HG03066 (cell line): Measurements from ENCODE around the gene RUBCNL.
"Not testable (repeated sequence)": the region's sequence is repeated elsewhere in the genome, so short reads cannot be mapped to it uniquely, and the experiment has no call there.

Source experiments
- ATAC-seq: cut with Tn5 transposase; IDR thresholded peaks from one replicate; pipeline ENCODE4 v1.9.1; 2021; ENCODE audit warnings: low read depth; ENCODE audit not compliant: unreplicated experiment

RUBCNL gene

GRCh38 chr13:46387064-46387851 is at the start of gene RUBCNL:
Gene RUBCNL, minus strand, starts transcription at chr13:46387252. Its CDS starts 14,777 bp downstream, at chr13:46372475.
- ATAC-seq, result peak; percentile 30

- ATAC-seq, result not testable (repeated sequence)
Observed at GRCh38 chr13:46429558-46429957, 42.5 kb upstream of the RUBCNL start.

GRCh38 chr13:46405457-46405856 is 18.4 kb upstream of the RUBCNL start:
- ATAC-seq, result no peak

DNA sequence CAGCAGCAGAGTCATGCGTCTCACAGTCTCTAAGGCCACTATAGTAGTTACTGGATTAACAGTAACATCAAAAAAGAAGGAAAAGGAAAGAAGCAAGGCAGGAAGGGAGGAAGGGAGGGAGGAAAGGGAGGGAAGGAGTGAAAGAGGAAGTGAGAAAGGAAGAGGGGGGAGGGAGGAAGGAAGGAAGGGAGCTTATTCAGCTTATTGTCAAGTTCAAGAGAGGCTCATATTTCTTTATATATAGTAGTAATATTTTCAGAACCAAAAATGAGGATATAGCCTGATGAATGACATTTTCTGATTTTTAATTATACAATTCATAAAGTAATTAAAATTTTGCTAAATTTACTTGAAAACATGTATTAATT is 17.7 kb upstream of the RUBCNL start:
- no peak for ATAC-seq

DNA sequence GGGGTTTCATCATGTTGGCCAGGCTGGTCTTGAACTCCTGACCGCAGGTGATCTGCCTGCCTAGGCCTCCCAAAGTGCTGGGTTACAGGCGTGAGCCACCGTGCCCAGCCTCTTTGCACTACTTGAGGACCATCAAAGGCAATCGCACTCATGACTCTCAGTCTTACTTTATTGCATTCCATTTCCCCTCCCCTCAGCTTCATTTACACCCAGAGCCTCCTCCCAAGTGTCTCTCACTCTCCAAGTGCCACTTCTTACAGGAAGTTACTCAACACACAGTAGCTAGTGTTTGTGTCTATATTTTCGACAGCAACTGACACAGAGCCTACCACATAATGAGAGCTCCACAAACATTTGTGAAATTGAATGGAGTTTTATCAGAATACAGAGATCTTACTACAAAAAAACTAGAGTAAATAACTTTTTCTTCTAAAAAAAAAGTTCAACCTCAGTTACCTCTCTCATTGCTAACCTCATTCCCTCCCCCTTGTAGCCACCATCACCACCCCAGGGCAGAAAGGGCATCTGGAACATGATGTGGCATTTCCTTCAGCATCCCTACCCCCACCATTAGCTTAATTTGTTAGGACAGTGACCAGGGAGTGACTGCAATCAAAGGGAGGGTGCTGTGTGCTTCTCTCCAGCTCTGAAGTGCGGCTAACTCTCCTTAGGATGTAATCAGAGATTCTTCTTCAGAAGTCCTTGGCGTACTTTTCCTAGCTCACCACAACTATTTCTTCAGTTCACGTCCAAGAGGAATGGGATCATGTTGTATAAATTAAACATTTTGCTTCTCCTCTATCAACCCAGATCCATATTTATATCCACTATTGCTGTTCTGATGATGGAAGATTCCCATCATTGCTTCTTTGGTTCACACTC is 17.0 kb upstream of the RUBCNL start:
- no peak for ATAC-seq

DNA sequence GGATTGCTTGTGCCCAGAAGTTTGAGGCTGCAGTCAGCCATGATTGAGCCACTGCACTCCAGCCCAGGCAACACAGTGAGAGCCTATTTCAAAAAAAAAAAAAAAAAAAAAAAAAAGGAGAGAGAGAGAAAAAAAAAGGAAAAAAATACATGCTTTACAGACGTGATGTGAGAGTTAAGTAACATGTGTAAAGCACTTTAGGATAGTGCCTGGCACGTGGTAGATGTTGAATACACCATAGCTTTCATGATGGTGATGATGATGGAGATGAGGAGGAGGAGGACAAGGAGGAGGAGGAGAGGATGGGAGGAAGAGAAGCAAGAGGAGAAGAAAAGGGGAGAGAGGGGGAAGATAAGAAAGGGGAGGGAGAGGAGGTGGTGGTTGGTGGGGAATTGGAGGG is 15.1 kb upstream of the RUBCNL start:
- ATAC-seq, result no peak

GRCh38 chr13:46401432-46401831 is 14.4 kb upstream of the RUBCNL start:
- ATAC-seq, result no peak

DNA sequence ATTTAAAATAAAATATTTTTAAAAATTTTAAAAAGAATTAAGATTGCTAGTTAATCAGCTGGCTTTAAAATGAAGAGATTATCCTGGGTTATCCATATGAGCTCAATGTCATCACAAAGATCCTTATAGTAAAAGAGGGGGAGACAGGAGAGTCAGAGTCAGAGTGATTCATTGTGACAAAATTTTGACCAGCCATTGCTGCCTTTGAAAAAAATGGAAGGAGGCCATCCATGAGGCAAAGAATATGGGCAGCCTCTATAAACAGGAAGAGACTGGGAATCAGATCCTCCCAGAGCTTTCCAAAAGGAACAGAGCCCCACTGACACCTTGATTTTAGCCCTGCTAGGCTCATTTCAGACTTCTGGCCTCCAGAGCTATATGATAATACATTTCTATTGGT is 9.3 kb upstream of the RUBCNL start:
- no peak for ATAC-seq

- no peak for ATAC-seq
Observed at GRCh38 chr13:46392967-46393366, 5.9 kb upstream of the RUBCNL start.

- peak; percentile 49 for ATAC-seq
Observed at GRCh38 chr13:46389457-46390451, 2.7 kb upstream of the RUBCNL start.

DNA sequence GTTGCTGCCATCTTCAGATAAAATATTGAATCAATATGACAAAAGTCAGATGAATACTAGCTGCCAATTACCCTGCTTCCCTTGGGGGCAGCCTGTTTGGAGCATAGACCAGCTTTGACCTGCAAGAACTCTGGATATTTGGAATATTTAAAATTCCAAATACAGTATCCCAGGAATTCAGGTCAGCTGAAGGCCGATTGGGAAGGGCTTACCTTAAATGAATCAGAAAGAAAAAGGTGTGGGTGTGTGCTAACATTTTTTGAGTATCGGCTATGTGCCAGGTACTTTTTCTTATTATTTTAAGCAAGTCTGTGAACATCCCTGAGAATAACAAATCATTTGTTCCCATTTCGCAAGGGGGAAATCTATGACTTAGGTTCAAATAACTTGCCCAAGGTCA is 1.8 kb upstream of the RUBCNL start:
- no peak for ATAC-seq

DNA sequence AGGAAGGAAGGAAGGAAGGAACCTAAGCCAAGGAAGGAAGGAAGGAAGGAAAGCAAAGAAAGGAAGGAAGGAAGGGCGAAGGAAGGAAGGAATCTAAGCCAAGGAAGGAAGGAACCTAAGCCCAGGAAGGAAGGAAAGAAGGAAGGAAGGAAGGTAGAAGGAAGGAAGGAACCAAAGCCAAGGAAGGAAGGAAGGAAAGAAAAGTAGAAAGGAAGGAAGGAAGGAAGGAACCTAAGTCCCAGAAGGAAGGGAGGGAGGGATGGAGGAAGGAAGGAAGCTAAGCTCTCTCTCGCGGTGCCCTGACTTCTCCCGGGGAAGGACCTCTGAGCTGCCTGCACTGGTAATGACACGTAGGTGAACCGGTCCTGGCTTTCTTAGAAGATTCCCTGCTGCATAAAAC is 1.3 kb upstream of the RUBCNL start:
- ATAC-seq, result no peak

DNA sequence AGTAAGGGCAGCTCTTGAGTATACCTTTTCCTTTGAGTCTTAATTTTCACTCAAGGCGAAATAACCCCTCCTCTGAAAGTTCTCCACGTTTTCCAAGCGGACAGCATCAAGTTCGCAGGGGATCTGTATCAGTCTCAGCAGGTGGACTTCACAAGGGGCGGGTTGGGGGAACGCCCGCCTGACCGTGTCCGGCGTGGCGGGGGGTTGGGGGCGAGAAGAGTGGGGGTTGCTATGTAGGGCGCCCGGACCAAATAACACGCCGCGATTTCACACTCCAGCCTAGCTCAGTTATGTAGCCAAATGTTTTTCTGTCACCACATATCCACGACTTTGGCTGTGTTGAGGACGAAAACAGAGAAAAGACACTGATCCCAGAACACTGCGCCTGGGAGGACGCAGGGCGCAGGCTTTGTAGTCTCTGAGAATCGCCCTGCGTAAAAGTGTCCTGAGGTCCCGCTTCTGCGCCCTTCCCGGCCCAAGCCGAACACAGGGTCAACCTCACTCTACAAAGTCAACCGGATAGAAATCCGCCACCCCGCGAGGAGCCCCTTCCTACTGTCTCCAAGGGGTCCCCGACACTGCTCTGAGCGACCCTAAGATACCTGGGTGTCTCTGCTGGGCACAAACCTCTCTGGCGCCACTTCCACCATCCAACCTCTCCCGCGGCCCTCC is 524 bp downstream of the RUBCNL start:
- ATAC-seq, result no peak

- ATAC-seq, result no peak
Observed at GRCh38 chr13:46385946-46386345, 1.1 kb downstream of the RUBCNL start.

DNA sequence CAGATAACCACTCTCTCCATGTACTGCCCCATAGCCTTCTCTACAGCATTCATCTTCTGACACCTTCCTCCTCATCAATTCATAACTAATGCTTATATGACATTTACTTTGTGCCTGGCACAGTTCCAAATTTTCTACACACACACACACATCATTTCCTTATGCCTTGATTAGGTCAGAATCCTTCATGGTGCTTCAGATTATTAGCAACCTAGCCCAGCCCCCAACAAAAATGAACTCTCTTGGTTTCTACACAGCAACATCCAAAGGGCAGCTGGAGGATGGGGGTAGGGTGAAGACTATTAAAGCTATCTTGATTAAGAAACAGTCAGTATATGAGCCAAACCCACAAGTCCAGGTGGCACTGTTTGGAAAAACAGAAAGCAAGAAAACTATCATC is 3.7 kb downstream of the RUBCNL start:
- ATAC-seq, result no peak

GRCh38 chr13:46382224-46382623 is 4.8 kb downstream of the RUBCNL start:
- ATAC-seq, result peak; percentile 40

DNA sequence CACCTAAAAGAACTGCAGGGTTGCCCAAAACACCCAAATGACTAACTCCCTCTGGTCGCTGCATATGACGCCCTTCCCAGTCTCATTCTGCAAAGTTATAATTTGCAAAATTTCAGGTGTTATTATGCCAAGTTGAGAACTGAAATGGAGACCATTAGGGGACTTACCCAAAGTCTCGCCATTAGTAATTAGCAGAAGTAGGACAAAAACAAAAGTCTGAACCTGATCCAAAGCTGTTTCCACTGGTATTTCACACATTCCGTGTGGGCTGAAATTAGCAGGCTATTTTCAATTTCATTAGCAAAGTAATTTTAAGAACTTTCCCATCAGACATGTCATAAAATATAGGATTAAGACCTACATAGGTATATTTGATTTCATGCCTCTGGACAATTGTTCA is 6.8 kb downstream of the RUBCNL start:
- no peak for ATAC-seq

GRCh38 chr13:46379611-46380010 is 7.4 kb downstream of the RUBCNL start:
- no peak for ATAC-seq

GRCh38 chr13:46378411-46378810 is 8.6 kb downstream of the RUBCNL start:
- ATAC-seq, result no peak

DNA sequence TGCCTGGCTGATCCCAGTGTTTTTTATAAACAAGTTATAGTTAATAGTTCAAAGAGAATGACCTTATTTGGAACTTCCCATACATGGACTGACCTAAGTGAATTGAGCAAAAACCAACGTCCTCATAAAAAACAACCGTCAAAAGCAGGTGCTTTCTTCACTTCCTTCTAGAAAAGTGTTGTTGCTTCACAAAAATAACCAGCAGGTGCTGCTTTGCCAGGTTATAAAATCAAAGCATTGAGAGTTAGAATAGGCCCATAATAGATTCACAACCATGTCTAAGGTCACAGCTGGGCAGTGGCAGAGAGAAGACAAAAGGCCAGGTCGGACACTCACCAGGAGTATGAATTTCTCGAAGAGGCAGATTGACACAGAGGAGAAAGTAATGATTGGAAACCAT is 9.5 kb downstream of the RUBCNL start:
- ATAC-seq, result peak; percentile 40
